GM10248 (cell line): ENCODE measurements around the gene PLBD2.

Experiments used
- CTCF ChIA-PET: fragments of 300-600 bp; sonication (Branson Sonifier 250); formaldehyde crosslinking; extraction: SDS; loops from one replicate; lab custom pipeline; 2021; ENCODE audit warnings: antibody characterized with exemption; lab: Yijun Ruan, JAX
- POLR2A ChIA-PET: fragments of 350-650 bp; sonication (Branson Sonifier 250); formaldehyde crosslinking; extraction: SDS; loops from one replicate; lab custom pipeline; 2020; ENCODE audit warnings: antibody characterized with exemption; lab: Yijun Ruan, JAX
- DNase-seq: peaks from one replicate; pipeline ENCODE4 v3.0.0; 2012; ENCODE audit errors: extremely low spot score
- CTCF ChIP-seq: IDR thresholded peaks from 2 replicates; pipeline ENCODE4 v1.5.1; 2012; ENCODE audit warnings: mild to moderate bottlenecking, low read depth; ENCODE audit errors: extremely low read depth, missing control alignments, control extremely low read depth

Gene PLBD2

DNA sequence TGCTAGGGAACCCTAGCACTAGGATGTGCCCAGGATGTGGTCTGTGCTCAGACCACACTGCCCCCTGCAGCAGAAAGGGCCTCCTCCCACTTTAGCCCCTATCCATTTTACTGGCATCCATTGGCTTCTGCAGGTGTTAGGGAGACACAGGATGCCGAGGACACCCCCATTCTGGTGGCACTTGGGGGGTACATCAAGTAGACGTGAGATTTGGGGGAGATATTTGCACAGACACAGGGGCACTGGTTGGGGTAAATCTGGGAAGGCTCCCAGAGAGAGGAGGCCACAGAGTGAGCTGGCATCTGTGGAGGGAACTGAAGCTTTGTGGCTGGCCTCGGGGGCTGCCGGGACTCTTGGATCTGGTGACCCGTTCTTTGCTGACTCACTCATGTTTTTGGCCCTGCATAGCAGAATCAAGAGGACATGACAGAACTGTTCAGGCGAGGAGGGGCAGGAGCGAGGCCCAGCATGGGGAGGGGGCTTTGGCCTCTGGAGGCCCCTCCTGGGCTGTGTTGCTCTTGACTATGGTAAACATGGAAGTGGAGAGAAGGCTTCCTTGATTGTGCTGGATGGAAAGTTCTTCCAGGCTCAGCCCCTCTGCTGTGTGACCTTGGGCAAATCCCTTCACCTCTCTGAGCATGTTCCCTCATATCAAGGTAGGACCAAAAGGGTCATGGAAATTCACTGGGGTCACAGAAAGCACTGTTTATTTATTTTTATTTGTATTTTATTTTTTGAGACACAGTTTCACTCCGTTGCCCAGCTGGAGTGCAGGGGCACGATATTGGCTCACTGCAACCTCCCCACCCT is 1.8 kb downstream of the PLBD2 start:
- TF ChIP-seq CTCF, result no peak
- CTCF ChIA-PET, result interaction anchor here (1.0 to 1.1 kb wide), 2 partner anchors 10 to 11 kb away, joined by 3 read pairs; no protein-coding TSS in a partner anchor
- POLR2A ChIA-PET, result no interaction called here
- no peak for DNase-seq

DNA sequence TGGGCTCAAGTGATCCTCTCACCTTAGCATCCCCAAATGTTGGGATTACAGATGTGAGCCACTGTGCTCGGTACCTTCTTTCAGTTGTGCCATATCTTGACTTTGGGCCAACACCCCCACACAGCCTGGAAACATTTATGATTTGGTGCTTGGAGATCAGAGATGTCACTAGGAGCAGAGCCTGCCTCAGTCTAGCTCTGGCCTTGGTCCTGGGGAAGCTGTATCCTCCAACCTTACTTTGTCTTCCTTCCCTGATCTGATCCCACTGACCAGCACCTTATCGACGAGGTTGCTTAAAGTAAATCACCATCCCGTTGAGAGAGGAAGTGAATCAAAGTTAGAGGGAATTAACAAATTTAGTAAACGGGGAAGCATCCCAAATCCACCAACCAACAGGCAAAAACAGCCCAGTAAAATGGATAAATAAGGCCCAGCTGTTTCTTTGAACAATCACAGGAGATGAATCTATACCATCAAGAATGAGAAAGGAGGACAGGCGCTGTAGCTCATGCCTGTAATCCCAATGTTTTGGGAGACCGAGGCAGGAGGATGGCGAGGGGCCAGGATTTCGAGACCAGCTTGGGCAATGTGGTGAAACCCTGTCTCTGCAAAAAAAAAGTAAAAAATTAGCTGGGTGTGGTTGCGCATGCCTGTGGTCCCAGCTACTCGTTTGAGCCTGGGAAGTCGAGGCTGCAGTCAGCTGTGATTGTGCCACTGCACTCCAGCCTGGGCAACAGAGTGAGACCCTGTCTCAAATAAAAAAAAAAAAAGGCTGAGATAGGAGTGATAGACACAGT is 3.4 kb downstream of the PLBD2 start:
- no peak for TF ChIP-seq CTCF
- ChIA-PET CTCF (no interaction called here), POLR2A (interaction anchor here (0.7 kb wide), 1 partner anchor 27 kb away, joined by 5 read pairs; the partner anchor contains the start of gene SLC8B1)
- DNase-seq, result no peak

DNA sequence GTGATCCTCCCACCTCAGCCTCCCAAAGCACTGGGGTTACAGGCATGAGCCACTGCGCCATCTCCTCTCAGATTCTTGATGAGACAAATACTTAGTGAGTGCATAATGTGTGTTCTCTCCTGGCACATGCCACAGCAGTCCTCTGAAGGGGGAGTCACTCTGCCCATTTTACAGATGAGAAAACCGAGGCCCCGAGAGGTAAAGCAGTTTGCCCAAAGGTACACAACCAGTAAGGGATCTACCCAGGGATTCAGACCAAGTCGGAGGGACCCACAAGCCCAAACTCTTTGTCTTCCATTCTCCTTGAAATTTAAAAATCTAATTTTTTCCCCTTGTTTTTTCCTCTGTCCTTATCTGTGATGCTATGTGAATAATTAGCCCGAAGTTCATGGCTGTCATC is 6.3 kb downstream of the PLBD2 start:
- DNase-seq, result no peak
- TF ChIP-seq CTCF, result no peak
- ChIA-PET CTCF (interaction anchor here (1.2 kb wide), 1 partner anchor 20 kb away, joined by 3 read pairs; no protein-coding TSS in a partner anchor), POLR2A (no interaction called here)

DNA sequence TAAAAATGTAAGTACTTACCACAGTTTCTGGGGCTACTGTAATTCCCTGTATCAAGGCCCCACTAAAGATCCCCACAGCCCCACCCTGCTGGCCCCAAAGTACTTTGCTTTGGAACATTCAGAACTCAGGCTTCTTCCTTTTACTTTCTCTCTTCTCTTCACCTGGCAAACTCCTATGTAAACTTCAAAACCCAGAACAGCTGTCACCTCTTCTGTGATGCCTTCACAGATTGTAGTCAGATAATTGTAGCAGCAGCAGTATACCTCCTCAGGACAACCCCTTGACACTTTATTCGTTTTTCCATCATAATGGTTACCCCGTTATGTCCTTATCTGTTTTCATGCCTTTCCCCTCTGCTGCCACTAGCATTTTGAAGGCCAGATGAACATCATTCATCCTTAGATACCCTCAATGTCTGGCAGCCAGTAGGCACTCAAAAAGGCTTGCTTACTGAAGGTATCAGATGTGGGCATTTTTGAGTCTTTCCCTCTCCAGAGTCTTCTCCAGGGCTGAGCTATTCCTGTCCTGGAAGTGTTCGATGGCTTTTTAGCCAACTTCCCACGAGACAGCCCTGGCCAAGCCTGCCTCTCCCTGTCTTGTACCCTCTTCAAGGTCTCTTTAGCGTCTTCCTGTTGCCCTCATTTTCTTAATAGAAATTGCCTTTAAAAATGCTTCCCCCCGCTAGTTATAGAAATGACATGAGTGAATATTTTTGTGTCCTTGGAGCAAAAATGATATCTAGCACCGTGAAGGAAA is 7.4 kb downstream of the PLBD2 start:
- no peak for TF ChIP-seq CTCF
- CTCF ChIA-PET, result no interaction called here
- POLR2A ChIA-PET, result no interaction called here
- DNase-seq, result no peak

GRCh38 chr12:113366827-113367226 is 8.4 kb downstream of the PLBD2 start:
- DNase-seq, result no peak
- no peak for TF ChIP-seq CTCF
- CTCF ChIA-PET, result no interaction called here
- POLR2A ChIA-PET, result interaction anchor here (0.6 to 0.7 kb wide), 2 partner anchors 144 to 181 kb away, joined by 4 to 5 read pairs; partner anchors contain the start of genes DDX54 and RITA1

- ChIA-PET CTCF (interaction anchor here (1.1 to 1.3 kb wide), 2 partner anchors 36 to 49 kb away, joined by 3 read pairs; no protein-coding TSS in a partner anchor), POLR2A (no interaction called here)
- DNase-seq, result no peak
- no peak for TF ChIP-seq CTCF
These were observed 9.9 kb downstream of the PLBD2 start for GRCh38 chr12:113368331-113368730.
